NCI-H82 (cell line): ENCODE data around the gene ZNF57.
A peak's percentile ranks its signal among the peaks of the same experiment; 100 is the strongest.
"Not testable (repeated sequence)": the region's sequence is repeated elsewhere in the genome, so short reads cannot be mapped to it uniquely, and the experiment has no call there.

Source experiments
- DNase-seq: peaks from one replicate; lab custom pipeline; 2025; lab: John Stamatoyannopoulos, UW

The ZNF57 gene

GRCh38 chr19:2896694-2897093 is 4.0 kb upstream of the ZNF57 start:
- no peak for DNase-seq

- DNase-seq: no peak
Measured at GRCh38 chr19:2902590-2903218, 2.0 kb downstream of the ZNF57 start.

- not testable (repeated sequence) for DNase-seq
Measured at GRCh38 chr19:2903326-2903725, 2.6 kb downstream of the ZNF57 start.

- no peak for DNase-seq
Measured at GRCh38 chr19:2905918-2906519, 5.3 kb downstream of the ZNF57 start.

- no peak for DNase-seq
Measured at GRCh38 chr19:2906631-2907195, 6.0 kb downstream of the ZNF57 start.

GRCh38 chr19:2912306-2912705 is 11.6 kb downstream of the ZNF57 start:
- DNase-seq: no peak

- DNase-seq: no peak
Measured at GRCh38 chr19:2917275-2918184, 16.8 kb downstream of the ZNF57 start.

- DNase-seq: peak; percentile 15
Measured at GRCh38 chr19:2922987-2923386, 22.3 kb downstream of the ZNF57 start.

GRCh38 chr19:2923510-2923909 is 22.8 kb downstream of the ZNF57 start:
- DNase-seq: no peak

GRCh38 chr19:2926341-2927031 is 25.8 kb downstream of the ZNF57 start:
- no peak for DNase-seq

GRCh38 chr19:2927032-2927430 is 26.3 kb downstream of the ZNF57 start:
- no peak for DNase-seq

GRCh38 chr19:2933490-2933910 is 32.8 kb downstream of the ZNF57 start:
- DNase-seq: no peak

- DNase-seq: not testable (repeated sequence)
Measured at GRCh38 chr19:2935863-2936262, 35.1 kb downstream of the ZNF57 start.

GRCh38 chr19:2942928-2943640 is 42.4 kb downstream of the ZNF57 start:
- peak; percentile 33 for DNase-seq

GRCh38 chr19:2944403-2944774 is 43.7 kb downstream of the ZNF57 start:
- no peak for DNase-seq

GRCh38 chr19:2944775-2945574 is 44.2 kb downstream of the ZNF57 start, which contains the start of gene ZNF77:
TSS of gene ZNF77 (minus strand) at chr19:2944971. CDS start at chr19:2944840, 131 bp downstream.
- DNase-seq: peak; percentile 99

GRCh38 chr19:2945575-2946184 is 45.0 kb downstream of the ZNF57 start:
- no peak for DNase-seq

- DNase-seq: peak; percentile 35
Measured at GRCh38 chr19:2949939-2950285, 49.2 kb downstream of the ZNF57 start.

GRCh38 chr19:2950286-2951124 is 49.8 kb downstream of the ZNF57 start:
- DNase-seq: peak; percentile 99
